Measurements from ENCODE around the gene TEX101.
"Not testable (repeated sequence)": the region's sequence is repeated elsewhere in the genome, so short reads cannot be mapped to it uniquely, and the experiment has no call there.

The TEX101 gene, protein sequence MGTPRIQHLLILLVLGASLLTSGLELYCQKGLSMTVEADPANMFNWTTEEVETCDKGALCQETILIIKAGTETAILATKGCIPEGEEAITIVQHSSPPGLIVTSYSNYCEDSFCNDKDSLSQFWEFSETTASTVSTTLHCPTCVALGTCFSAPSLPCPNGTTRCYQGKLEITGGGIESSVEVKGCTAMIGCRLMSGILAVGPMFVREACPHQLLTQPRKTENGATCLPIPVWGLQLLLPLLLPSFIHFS

GRCh38 chr19:43414554-43414953, at the start of gene TEX101:
TSS of gene TEX101 (plus strand) at chr19:43414890. CDS start at chr19:43415920, 1,030 bp downstream.
- no peak for DNase-seq (ENCODE audit: low read depth in 3 of 3)

GRCh38 chr19:43365677-43366076, 49.0 kb upstream of the TEX101 start:
- DNase-seq (ENCODE audit: low read depth in 3 of 3), result not testable (repeated sequence)

- DNase-seq (ENCODE audit: low read depth in 3 of 3), result no peak
Measured at GRCh38 chr19:43367822-43368221, 46.9 kb upstream of the TEX101 start.

- not testable (repeated sequence) for DNase-seq (ENCODE audit: low read depth in 3 of 3)
Measured at GRCh38 chr19:43368897-43369296, 45.8 kb upstream of the TEX101 start.

DNA sequence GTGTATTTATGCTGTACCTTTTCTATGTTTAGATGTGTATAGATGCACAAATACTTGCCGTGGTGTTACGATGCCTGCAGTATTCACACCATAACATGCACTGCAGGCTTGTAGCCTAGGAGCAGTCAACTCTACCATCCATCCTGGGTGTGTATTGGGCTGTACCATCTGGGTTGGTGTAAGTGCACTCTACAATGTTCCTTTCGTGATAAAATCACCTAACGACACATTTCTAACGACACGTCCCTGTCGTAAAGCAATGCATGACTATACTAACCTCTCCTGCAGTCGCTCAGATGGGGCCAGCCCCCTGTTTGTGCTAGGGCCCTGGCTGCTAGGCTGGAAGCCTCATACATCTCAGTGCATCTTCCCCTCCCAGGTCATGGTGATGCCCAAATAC, 42.8 kb upstream of the TEX101 start:
- DNase-seq (ENCODE audit: low read depth in 3 of 3), result no peak

DNA sequence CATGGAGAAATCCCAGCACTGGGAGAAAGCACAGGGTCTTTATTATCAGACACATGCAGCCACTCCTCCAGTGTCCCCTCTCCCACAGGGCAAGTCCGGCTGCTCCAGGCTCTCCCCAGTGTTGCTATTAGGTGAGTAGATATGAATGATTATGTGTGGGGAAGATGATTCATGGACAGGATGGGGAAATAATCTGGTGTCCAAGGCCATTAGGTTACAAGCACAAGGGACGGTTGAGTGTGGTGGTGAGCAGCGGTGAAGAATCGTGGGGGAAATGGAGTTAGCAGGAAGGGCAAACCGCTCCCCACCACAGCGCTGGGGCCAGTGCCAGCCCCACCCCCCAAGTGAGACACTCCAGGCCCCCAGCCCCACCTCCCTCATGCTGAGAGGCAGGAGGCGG, 42.2 kb upstream of the TEX101 start:
- no peak for DNase-seq (ENCODE audit: low read depth in 3 of 3)

- not testable (repeated sequence) for DNase-seq (ENCODE audit: low read depth in 3 of 3)
Measured at GRCh38 chr19:43377624-43378023, 37.1 kb upstream of the TEX101 start.

DNA sequence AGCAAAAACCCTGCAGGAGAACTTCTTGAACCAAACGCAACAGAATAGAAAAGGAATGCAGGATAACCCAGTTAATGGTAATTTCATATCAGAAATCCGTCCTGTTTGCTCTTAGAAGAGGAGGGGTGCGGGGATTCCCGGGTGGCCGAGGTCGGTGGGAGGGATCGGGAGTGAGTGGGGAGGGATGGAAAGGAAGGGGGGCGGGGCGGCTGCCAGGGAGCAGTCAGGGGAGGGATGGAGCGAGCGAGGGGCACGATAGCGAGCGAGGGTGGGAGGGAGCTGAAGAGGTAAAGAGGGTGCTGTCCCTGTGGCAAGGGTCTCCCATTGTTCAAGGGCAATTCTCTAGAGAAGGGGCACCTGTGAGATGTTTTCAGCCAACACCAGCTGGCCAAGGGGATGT, 34.7 kb upstream of the TEX101 start:
- no peak for DNase-seq (ENCODE audit: low read depth in 3 of 3)

DNA sequence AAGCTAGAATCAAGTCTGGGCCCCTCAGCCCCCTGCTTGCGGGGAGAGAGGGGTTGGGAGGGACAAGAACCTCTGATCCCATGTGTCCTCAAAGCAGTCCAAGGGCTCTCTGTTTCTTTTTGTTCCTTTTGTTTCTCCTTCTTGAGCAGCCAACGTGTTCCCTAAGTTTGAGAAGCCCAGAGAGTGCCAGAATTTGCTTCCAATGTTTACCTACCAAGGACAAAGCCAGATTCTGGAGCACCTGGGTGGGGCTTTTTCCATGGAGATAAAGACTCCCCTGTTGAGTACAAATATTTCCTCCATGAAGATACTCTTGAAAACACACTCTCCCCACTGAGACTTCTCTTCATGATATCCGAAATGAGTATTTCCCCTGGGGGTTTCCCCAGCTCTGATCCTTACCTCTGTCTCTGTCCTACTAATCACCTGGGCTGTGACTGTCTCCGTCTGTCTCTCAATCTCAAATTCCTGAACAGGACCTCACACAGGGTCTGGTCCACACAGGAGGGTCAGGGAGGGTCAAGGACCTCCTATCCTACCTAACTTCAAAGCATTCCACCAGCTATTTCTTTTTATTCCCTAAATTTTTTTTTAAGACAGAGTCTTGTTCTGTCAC, 33.8 kb upstream of the TEX101 start:
- DNase-seq (ENCODE audit: low read depth in 3 of 3), result no peak

- not testable (repeated sequence) for DNase-seq (ENCODE audit: low read depth in 3 of 3)
Measured at GRCh38 chr19:43382586-43383216, 32.0 kb upstream of the TEX101 start.

DNA sequence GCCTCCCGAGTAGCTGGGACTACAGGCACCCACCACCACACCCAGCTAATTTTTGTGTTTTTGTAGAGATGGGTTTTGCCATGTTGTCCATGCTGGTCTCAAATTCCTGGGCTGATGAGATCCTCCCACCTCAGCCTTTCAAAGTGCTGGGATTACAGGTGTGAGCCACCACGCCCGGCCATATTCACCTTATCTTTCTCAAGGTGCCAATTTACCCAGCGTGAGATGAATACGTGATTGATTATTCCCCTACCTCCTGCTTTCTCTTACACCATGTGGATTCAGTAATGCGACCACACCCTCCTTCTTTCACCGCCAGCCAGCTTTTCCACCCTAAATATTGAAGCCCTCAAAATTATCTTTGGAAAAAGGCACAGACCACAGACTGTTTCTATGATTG, 31.4 kb upstream of the TEX101 start:
- not testable (repeated sequence) for DNase-seq (ENCODE audit: low read depth in 3 of 3)

DNA sequence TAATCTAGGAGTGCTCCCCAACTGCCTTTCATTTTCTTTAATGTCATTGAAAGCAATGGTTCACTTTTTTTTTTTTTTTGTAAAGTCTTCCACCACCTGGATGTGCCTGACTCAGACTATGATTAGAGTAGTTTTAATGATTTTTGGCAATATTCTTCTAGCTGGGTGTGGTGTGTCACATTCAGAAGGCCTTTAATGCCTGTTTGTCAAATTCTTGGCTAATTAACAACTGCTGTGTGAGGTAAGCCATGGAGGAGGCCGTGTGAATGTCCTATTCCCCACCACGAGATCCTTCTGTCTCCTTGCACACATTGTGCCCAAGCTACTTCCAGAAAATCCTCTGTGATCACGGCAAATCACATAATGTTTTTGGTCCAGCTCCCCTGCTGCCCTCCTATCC, 30.9 kb upstream of the TEX101 start:
- not testable (repeated sequence) for DNase-seq (ENCODE audit: low read depth in 3 of 3)

DNA sequence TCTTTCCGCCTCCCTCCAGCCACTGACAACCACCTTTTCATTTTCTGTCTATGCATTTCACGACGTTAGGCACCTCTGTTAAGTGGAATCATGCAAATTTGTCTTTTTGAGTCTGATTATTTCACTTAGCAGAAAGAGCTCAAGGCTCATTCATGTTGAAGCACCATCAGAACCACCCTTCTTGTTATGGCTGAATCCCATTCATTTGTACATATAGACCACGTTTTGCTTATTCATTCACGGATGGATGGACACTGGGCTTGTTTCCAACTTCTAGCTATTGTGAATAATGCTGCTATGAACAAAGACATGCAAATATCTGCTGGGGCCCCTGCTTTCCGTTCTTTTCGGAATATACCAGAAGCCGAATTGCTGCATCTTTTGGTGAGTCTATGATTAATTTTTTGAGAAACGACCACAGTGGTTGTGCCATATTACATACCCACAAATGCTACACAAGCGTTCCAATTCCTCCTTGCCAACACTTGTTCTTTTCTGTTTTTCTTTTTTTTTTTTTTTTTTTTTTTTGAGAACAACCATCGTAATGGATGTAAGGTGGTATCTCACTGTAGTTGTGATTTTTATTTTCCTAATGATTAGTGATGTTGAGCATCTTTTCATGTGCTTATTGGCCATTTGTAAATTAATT, 23.7 kb upstream of the TEX101 start:
- DNase-seq (ENCODE audit: low read depth in 3 of 3), result not testable (repeated sequence)

- DNase-seq (ENCODE audit: low read depth in 3 of 3), result not testable (repeated sequence)
Measured at GRCh38 chr19:43391552-43391935, 23.1 kb upstream of the TEX101 start.

GRCh38 chr19:43393501-43393900, 21.2 kb upstream of the TEX101 start:
- not testable (repeated sequence) for DNase-seq (ENCODE audit: low read depth in 3 of 3)

GRCh38 chr19:43395561-43395960, 19.1 kb upstream of the TEX101 start:
- no peak for DNase-seq (ENCODE audit: low read depth in 3 of 3)

DNA sequence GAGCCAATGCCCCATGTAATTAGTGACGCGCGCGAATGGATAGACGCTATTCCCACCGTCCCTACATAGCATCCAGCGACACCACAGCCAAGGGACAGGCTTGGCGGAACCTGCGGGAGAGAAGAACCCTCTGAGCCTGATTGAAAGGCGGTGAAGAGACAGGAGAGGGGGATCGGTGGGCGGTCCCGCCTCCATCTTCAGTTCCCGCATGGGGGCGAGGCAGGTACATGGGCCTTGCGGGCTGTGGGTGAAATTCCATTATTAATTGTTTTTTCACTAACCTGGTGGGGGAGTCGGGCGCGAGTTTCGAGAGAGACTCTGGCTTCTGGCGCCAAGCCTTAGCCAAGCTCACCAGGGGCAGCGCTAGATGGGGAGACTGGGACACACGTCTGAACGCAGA, 8.4 kb upstream of the TEX101 start:
- no peak for DNase-seq (ENCODE audit: low read depth in 3 of 3)

DNA sequence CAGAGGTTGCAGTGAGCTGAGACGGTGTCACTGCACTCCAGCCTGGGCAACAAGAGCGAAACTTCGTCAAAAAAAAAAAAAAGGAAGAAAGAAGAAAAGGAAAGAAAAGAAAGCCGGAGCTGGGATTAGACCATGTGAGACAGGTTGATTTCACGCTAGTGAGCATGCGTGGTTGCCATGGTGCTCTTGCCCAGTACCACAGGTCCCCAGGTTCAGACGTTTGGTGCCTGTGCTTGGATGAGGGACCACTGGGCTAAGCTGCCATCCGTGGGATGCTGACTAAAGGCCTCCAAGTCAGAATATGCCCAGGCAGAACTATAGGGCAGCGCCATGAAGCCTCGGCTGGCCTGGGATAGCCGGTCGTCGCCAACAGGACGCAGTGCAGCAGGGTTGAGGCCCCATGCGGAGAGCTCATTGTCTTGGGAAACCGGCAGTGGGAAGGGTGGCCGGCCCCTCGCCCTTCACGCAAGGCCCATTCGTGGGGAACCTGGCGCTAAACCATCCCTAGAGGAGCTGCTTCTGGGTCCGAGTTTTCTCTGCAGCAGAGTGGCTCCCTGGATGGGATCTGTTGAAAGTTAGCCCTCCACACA, 7.2 kb upstream of the TEX101 start:
- DNase-seq (ENCODE audit: low read depth in 3 of 3), result no peak

DNA sequence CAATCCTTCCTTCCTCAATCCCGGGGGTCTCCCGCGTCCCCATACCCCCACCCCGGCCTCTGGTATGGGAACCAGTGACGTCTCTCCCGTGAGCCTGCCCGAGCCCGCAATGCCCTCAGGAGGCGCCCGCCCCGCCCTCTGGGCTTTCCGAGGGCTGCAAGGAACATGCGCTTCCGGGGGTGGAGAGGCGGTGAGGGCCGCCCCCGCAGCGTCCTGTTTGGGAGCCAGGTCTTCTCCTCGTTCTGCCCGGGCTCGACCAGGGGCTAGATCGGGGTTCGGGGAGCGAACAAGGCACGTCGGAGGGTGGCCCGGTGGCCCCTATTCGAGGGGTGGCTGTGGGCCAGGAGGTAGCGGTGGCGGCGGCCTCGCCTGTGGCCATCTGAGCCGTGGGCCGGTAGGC, 6.6 kb upstream of the TEX101 start:
- DNase-seq (ENCODE audit: low read depth in 3 of 3), result no peak

DNA sequence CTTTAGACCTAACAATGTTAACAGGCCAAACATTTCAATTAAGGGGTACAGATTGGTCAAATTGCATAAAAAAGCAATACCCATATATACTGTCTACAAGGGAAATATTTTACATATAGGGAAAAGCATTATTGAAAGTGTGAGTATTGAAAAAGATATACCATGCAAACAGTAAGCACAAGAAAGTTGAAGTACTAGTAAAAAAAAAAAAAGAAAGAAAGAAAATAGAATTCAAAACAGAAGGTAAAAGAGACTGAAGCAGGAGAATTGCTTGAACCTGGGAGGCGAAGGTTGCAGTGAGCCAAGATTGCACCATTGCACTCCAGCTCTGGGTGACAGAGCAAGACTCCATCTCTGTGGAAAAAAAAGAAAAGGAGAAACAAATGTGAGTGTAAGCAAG, 5.3 kb upstream of the TEX101 start:
- DNase-seq (ENCODE audit: low read depth in 3 of 3), result no peak

GRCh38 chr19:43412441-43412840, 2.2 kb upstream of the TEX101 start:
- DNase-seq (ENCODE audit: low read depth in 3 of 3), result no peak

GRCh38 chr19:43416951-43417623, 2.4 kb downstream of the TEX101 start:
- DNase-seq (ENCODE audit: low read depth in 3 of 3), result no peak
